Dedifferentiated amniotic fluid mesenchymal stem cell (primary cell): ENCODE results near the gene GALM.

ENCODE experiments used
- DNase-seq: peaks from one replicate; pipeline ENCODE4 v3.0.0-alpha.2; 2016; ENCODE audit errors: extremely low spot score

GALM gene

GRCh38 chr2:38765551-38765950 lies 99.6 kb downstream of the GALM start:
- DNase-seq = no peak

- DNase-seq = no peak
Measured at GRCh38 chr2:38771632-38772031, 105.7 kb downstream of the GALM start.

- DNase-seq = no peak
Measured at GRCh38 chr2:38775097-38775920, 109.4 kb downstream of the GALM start.

GRCh38 chr2:38775921-38776225 lies 110.0 kb downstream of the GALM start:
- DNase-seq = no peak

- DNase-seq = no peak
Measured at GRCh38 chr2:38776531-38776930, 110.6 kb downstream of the GALM start.

GRCh38 chr2:38778687-38779082 lies 112.8 kb downstream of the GALM start:
- no peak for DNase-seq

GRCh38 chr2:38783586-38783985 lies 117.7 kb downstream of the GALM start:
- DNase-seq = no peak
